NCI-H345 treated with DMSO at 0.1 percent for 48 hours (cell line): ENCODE measurements around the gene OR4C6.
A peak's percentile ranks its signal among the peaks of the same experiment; 100 is the strongest.

ENCODE experiments used
- DNase-seq: peaks from one replicate; lab custom pipeline; 2025; ENCODE audit not compliant: unreplicated experiment; lab: John Stamatoyannopoulos, UW

Gene OR4C6

DNA sequence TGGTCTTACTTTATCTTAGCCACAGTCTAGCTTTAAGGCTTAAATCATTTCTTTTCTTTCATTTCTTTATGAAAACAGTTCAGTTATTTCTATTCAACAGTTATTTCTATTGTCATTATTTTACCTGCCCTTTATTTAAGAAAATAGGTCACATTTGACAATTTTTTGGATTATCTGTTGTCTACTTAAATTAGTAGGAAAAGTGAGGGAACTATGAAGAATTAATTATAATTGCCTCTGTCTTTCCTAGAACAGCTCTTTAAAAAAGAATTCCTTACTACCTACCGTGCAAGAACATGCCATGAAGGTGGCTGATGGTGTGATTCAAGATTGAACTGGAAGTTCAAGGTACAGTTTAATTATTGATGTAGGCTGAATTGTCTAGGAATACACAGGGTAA, at the start of gene OR4C6:
Gene OR4C6, plus strand, starts transcription at position 301 of the 400 bp plus-strand sequence. CDS start 2,966 bp downstream, outside the sequence.
- DNase-seq, result no peak

DNA sequence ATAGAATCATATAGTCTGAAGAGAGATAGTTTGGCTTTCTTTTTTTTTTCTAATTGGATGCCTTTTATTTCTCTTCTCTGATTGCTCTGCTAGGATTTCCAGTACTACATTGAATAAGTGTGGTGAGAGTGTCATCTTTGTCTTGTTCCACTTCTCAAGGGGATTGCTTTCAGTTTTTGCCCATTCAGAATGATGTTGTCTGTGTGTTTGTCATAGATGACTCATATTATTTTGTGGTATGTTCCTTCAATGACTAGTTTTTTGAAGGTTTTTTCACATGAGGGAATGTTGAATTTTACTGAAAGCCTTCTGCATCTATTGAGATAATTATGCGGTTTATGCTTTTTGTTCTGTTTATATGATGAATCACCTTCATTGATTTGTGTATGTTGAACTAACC, 37.5 kb upstream of the OR4C6 start:
- DNase-seq, result no peak

- DNase-seq, result no peak
Observed at GRCh38 chr11:55634813-55635212, 27.2 kb upstream of the OR4C6 start, which contains the start of gene OR4P4. Gene OR4P4 (plus strand): TSS chr11:55635113.

- DNase-seq, result no peak
Observed at GRCh38 chr11:55648027-55648426, 14.0 kb upstream of the OR4C6 start, which contains the start of gene OR4S2. Gene OR4S2 (plus strand): TSS chr11:55648327. CDS start chr11:55650904, 2,577 bp downstream.

DNA sequence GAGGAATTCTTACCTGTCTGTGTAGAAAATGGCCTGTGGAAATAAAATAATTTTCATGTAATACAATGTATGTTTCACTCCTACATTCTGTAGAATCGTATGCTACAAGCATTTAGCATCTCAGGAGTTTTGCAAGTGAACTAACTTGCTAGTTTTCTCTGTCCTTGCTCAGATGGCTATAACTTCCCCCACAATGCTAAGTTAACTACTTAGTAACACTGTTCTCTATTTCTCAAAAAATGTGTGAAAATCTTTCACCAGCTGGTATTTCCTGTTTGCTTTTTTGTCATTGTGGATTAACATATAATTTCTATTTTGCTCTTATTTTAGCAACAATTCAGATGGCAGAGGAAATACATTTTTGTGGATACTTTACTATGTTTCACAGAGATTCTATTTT, 9.4 kb upstream of the OR4C6 start:
- no peak for DNase-seq

GRCh38 chr11:55655096-55655495, 6.9 kb upstream of the OR4C6 start:
- no peak for DNase-seq

GRCh38 chr11:55658031-55658573, 3.9 kb upstream of the OR4C6 start:
- no peak for DNase-seq

DNA sequence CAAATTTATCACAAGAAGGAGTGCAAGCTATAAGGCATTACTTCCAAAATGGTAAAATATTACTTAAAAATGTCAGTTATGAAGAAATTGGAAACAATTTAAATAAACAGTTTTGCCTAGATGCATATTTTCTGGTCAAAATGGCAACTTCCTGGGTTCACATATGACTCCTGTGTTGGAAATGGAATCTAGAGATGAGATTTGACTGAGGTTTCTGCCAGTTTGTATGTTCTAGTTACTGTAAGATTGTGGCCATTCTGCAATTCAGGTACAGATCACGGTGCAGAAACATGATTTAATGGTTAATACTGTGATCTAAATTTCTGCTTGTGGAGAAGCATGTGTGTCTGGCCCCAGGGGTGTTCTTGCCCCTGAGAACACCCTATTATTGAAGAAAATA, 3.4 kb upstream of the OR4C6 start:
- no peak for DNase-seq

DNA sequence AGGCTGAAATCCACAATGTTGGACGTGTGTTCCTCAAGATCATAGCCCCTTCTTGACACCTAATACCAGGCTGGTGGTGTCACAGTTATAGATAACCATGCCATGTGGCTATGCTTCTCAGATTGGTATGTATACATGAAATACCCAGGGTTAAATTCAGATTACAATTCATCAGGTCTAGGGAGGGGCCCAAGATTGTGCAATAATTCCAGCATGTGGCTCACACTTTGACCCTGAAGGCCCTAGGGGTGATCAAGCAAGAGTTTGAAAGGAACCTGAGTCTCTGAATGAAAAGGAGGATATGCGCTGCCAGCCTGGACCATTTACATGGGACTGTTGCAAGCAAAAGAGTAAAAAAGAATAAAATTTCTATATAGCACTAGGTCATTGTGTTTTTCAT, 7.4 kb downstream of the OR4C6 start:
- DNase-seq, result no peak

- DNase-seq, result no peak
Observed at GRCh38 chr11:55673860-55674259, 11.9 kb downstream of the OR4C6 start.

DNA sequence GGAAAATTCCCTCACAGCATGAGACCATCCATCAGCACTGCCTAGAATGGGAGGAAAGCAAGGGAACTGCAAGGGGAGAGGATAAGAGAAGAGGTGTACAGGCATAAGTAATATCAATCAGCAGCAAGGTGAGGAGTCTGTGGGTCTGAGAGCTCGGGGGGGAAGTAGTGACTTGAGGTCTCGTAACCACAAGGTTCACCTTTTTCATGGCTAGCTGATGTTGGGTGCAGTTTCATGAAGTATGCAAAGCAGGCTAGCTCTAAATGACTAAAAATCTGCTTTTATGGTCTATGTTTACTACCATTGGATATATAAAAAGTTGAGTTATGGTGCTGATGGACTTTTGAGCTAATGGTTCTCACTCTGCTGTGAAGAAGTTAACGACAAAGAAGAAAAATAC, 35.8 kb downstream of the OR4C6 start:
- no peak for DNase-seq

DNA sequence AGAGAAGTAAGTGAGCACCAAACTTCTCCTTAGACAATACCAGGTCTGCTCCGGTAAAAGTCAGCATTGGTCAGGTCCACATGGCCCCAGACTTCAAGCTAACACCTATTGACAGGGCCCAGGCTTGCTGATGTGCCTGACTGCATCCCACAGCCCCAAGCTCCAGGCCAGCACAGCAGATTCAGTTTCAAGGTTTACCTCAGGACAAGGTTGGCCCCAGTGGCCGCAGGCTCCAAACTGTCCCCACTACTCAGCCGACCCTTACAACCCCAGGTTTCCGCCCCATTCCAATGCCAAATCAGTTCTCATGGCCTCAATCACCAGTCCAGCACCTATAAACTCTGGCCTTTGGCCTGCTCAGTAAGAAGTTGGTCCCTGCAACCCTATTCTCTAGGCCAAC, 39.4 kb downstream of the OR4C6 start:
- DNase-seq, result no peak

DNA sequence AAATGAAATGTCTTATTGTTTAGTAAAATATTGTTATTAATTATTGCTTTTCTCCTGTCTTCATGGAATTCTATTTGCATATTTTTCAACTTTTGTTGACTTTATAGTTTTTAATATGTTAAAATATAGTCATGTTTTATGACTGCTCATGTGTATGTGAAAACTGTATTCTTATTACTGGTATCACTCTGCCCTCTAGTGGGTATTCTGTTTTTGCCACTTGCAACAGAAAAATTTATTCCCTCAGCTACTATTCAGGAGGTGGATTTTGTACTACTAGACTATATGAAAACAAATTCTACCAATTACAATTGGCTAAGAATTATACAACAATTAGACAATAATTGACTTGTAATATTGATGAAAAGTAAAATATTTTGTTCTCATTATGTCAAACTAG, 45.0 kb downstream of the OR4C6 start:
- DNase-seq, result peak; percentile 8

DNA sequence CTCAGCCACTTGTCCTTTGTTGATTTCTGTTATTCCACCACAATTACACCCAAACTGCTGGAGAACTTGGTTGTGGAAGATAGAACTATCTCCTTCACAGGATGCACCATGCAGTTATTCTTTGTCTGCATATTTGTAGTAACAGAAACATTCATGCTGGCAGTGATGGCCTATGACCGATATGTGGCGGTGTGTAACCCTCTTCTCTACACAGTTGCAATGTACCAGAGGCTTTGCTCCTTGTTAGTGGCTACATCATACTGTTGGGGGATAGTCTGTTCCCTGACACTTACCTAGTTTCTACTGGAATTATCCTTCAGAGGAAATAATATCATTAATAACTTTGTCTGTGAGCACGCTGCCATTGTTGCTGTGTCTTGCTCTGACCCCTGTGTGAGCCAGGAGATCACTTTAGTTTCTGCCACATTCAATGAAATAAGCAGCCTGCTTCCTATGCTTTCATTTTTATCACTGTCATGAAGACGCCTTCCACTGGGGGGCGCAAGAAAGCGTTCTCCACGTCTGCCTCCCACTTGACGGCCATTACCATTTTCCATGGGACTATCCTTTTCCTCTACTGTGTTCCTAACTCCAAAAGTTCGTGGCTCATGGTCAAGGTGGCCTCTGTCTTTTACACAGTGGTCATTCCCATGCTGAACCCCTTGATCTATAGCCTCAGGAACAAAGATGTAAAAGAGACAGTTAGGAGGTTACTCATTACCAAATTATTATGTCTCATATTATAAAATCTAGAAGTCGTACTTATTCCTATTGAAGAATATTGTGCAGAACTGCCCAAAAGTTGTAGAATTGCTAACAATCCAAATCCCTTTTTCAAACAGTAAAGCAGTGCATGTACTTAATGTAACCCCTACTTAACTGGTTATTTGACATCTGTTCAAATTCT, 53.2 kb downstream of the OR4C6 start:
- no peak for DNase-seq
